WERI-Rb-1 (cell line): ENCODE results near the gene PARD3B.

ENCODE experiments used
- DNase-seq: peaks from one replicate; pipeline ENCODE4 v3.0.0-alpha.2; 2020
- H3K27ac ChIP-seq: fragments of 250-450 bp; sonication (Bioruptor Pico); 2 replicates; pipeline ENCODE4 v1.5.1; 2020; ENCODE audit warnings: mild to moderate bottlenecking, moderate library complexity
- H3K27me3 ChIP-seq: fragments of 250-450 bp; sonication (Bioruptor Pico); 2 replicates; pipeline ENCODE4 v1.5.1; 2021; ENCODE audit warnings: mild to moderate bottlenecking, low read depth, moderate library complexity; ENCODE audit not compliant: insufficient read depth, severe bottlenecking
- H3K36me3 ChIP-seq: fragments of 250-450 bp; sonication (Bioruptor Pico); 2 replicates; pipeline ENCODE4 v1.5.1; 2020; ENCODE audit warnings: mild to moderate bottlenecking, moderate library complexity
- H3K4me3 ChIP-seq: 2 replicates; pipeline ENCODE4 v1.5.1; 2011; ENCODE audit warnings: low read depth, mild to moderate bottlenecking, control low read depth, low read length
- H3K9me3 ChIP-seq: fragments of 250-450 bp; sonication (Bioruptor Pico); 2 replicates; pipeline ENCODE4 v1.5.1; 2021; ENCODE audit warnings: mild to moderate bottlenecking, moderate library complexity; ENCODE audit not compliant: severe bottlenecking
- CTCF ChIP-seq: IDR thresholded peaks from 2 replicates; pipeline ENCODE4 v1.5.1; 2011; ENCODE audit warnings: low read depth, mild to moderate bottlenecking, control low read depth, inconsistent platforms, low read length

Gene PARD3B

GRCh38 chr2:205495819-205496218, 950.5 kb downstream of the PARD3B start:
- no peak overlapping the region for H3K4me3 ChIP-seq
- H3K27me3 ChIP-seq = no peaks in the 10 kb centered on the region
- DNase-seq = no peak
- no peaks in the 10 kb centered on the region for H3K36me3 ChIP-seq
- H3K9me3 ChIP-seq = no peaks in the 10 kb centered on the region
- H3K27ac ChIP-seq = no peak overlapping the region
- no peak for TF ChIP-seq CTCF

GRCh38 chr2:205496370-205496769, 951.1 kb downstream of the PARD3B start:
- no peak for TF ChIP-seq CTCF
- H3K27me3 ChIP-seq = no peaks in the 10 kb centered on the region
- no peak for DNase-seq
- H3K4me3 ChIP-seq = no peak overlapping the region
- H3K9me3 ChIP-seq = no peaks in the 10 kb centered on the region
- no peak overlapping the region for H3K27ac ChIP-seq
- H3K36me3 ChIP-seq = no peaks in the 10 kb centered on the region

GRCh38 chr2:205496772-205497171, 951.5 kb downstream of the PARD3B start:
- Histone ChIP-seq H3K9me3 (no peaks in the 10 kb centered on the region), H3K27me3 (no peaks in the 10 kb centered on the region), H3K4me3 (no peak overlapping the region), H3K27ac (no peak overlapping the region), H3K36me3 (no peaks in the 10 kb centered on the region)
- TF ChIP-seq CTCF = no peak
- DNase-seq = no peak

- no peak for TF ChIP-seq CTCF
- Histone ChIP-seq H3K27ac (no peak overlapping the region), H3K36me3 (no peaks in the 10 kb centered on the region), H3K4me3 (no peak overlapping the region), H3K27me3 (no peaks in the 10 kb centered on the region), H3K9me3 (no peaks in the 10 kb centered on the region)
- no peak for DNase-seq
Measured at GRCh38 chr2:205499006-205499405, 953.7 kb downstream of the PARD3B start.

- TF ChIP-seq CTCF = no peak
- H3K9me3 ChIP-seq = no peaks in the 10 kb centered on the region
- DNase-seq = no peak
Measured at GRCh38 chr2:205500065-205500464, 954.8 kb downstream of the PARD3B start.

GRCh38 chr2:205500951-205501350, 955.7 kb downstream of the PARD3B start:
- H3K9me3 ChIP-seq = no peaks in the 10 kb centered on the region
- no peak overlapping the region for H3K27ac ChIP-seq
- H3K27me3 ChIP-seq = no peaks in the 10 kb centered on the region
- no peaks in the 10 kb centered on the region for H3K36me3 ChIP-seq
- H3K4me3 ChIP-seq = no peak overlapping the region
- DNase-seq = no peak
- no peak for TF ChIP-seq CTCF

More at GRCh38 chr2:205500065-205500464, 954.8 kb downstream of the PARD3B start:
- Histone ChIP-seq H3K27me3 (no peaks in the 10 kb centered on the region), H3K4me3 (no peak overlapping the region), H3K36me3 (no peaks in the 10 kb centered on the region), H3K27ac (no peak overlapping the region)
